Stimulated activated CD4-positive, alpha-beta T cell treated with anti-CD3 and anti-CD28 coated beads, Interleukin-2, amount 100 ng/mL, for 24 hours (primary cell): ENCODE measurements around the gene PRR7.

ENCODE experiments used
- DNase-seq, 2 donors: peaks; one replicate each; pipeline ENCODE4 v3.0.0-alpha.2; 2020

The PRR7 gene

GRCh38 chr5:177453852-177454396 is 7.3 kb downstream of the PRR7 start:
- DNase-seq = no peak

GRCh38 chr5:177454397-177455035 is 7.9 kb downstream of the PRR7 start:
- peak; percentile 96 for DNase-seq

GRCh38 chr5:177455036-177455660 is 8.5 kb downstream of the PRR7 start:
- peak; percentile 92 to 96 for DNase-seq

- DNase-seq = peak; percentile 98 to 99
Observed at GRCh38 chr5:177455661-177456590, 9.3 kb downstream of the PRR7 start.

- no peak for DNase-seq
Observed at GRCh38 chr5:177456591-177456964, 10.0 kb downstream of the PRR7 start.

- peak; percentile 59 for DNase-seq
Observed at GRCh38 chr5:177456976-177457851, 10.6 kb downstream of the PRR7 start.

GRCh38 chr5:177457852-177458681 is 11.5 kb downstream of the PRR7 start:
- DNase-seq = no peak

- no peak for DNase-seq
Observed at GRCh38 chr5:177458912-177459350, 12.3 kb downstream of the PRR7 start.

GRCh38 chr5:177459357-177459756 is 12.7 kb downstream of the PRR7 start:
- no peak for DNase-seq

GRCh38 chr5:177459819-177460628 is 13.4 kb downstream of the PRR7 start:
- DNase-seq = no peak

- no peak for DNase-seq
Observed at GRCh38 chr5:177462021-177462670, 15.5 kb downstream of the PRR7 start.

GRCh38 chr5:177465044-177465443 is 18.4 kb downstream of the PRR7 start:
- DNase-seq = no peak

GRCh38 chr5:177466861-177467260 is 20.2 kb downstream of the PRR7 start:
- no peak for DNase-seq

GRCh38 chr5:177467436-177467835 is 20.8 kb downstream of the PRR7 start:
- DNase-seq = no peak

- DNase-seq = no peak
Observed at GRCh38 chr5:177468329-177468684, 21.7 kb downstream of the PRR7 start.

- DNase-seq = no peak
Observed at GRCh38 chr5:177468685-177469628, 22.3 kb downstream of the PRR7 start.

GRCh38 chr5:177469750-177470525 is 23.3 kb downstream of the PRR7 start:
- DNase-seq = no peak
